Peyer's patch (tissue), 4 donors: Measurements from ENCODE around the gene NPRL2.

ENCODE experiments used
- CTCF ChIP-seq, 6 experiments: fragments of 450-650 bp in 4 of 6; fragments of 200-600 bp in 2 of 6; sonication (generic) in 1 of 6; IDR thresholded peaks; one replicate each; pipeline ENCODE4 v1.5.1; 2017 to 2019; ENCODE audit warnings: antibody characterized with exemption in 6 of 6, mild to moderate bottlenecking in 3 of 6, moderate library complexity in 1 of 6
- POLR2A ChIP-seq, 2 donors: fragments of 450-650 bp; IDR thresholded peaks; one replicate each; pipeline ENCODE4 v1.5.1; 2017; ENCODE audit warnings: antibody characterized with exemption in 2 of 2, mild to moderate bottlenecking in 2 of 2, moderate library complexity in 2 of 2

GRCh38 chr3:50364573-50365079 is 14.1 kb upstream of the NPRL2 start:
- TF ChIP-seq POLR2A (IDR thresholded peaks at IDR 0.05): no peak
- no peak for TF ChIP-seq CTCF (IDR thresholded peaks at IDR 0.05)
